HTR-8/SVneo (cell line): ENCODE measurements around the gene TRAPPC13.
"Not testable (repeated sequence)": the region's sequence is repeated elsewhere in the genome, so short reads cannot be mapped to it uniquely, and the experiment has no call there.

Experiments used
- DNase-seq: peaks from one replicate; pipeline ENCODE4 v3.0.0; 2011; ENCODE audit warnings: low spot score, mixed read lengths; ENCODE audit not compliant: insufficient read length
- FAIRE-seq: peaks from 2 replicates; lab custom pipeline; 2011; peaks lifted over from hg19 to GRCh38; lab: Jason Lieb, UNC

The TRAPPC13 gene

DNA sequence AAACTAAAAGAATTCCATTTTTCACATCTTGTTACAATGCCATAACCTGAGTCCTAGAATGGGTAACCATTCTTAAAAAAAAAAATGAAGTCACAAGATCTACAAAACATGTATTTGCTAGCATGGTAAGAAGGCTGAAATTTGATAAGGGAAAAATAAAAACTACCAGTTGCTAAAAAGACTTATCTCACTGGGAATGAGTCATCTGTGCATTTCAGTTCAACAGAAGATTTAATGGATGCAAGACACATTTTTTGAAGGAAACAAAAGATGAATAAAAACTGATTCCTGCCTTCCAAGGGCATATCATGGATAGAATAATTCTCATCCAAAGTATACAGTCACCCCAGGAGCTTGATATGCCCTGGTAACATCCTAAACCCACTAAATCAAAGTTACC lies 49.9 kb downstream of the TRAPPC13 start:
- FAIRE-seq (no peak), DNase-seq (no peak)

DNA sequence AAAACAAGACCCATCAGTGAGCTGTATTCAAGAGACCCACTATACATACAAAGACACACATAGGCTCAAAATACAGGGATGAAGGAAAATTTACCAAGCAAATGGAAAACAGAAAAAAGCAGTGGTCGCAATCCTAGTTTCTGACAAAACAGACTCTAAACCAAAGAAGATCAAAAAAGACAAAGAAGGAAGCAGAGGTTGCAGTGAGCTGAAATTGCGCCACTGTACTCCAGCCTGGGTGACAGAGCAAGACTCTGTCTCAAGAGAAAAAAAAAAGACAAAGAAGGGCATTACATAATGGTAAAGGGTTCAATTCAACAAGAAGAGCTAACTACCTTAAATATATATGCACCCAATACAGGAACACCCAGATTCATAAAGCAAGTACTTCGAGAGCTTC lies 51.2 kb downstream of the TRAPPC13 start:
- not testable (repeated sequence) for DNase-seq, FAIRE-seq

DNA sequence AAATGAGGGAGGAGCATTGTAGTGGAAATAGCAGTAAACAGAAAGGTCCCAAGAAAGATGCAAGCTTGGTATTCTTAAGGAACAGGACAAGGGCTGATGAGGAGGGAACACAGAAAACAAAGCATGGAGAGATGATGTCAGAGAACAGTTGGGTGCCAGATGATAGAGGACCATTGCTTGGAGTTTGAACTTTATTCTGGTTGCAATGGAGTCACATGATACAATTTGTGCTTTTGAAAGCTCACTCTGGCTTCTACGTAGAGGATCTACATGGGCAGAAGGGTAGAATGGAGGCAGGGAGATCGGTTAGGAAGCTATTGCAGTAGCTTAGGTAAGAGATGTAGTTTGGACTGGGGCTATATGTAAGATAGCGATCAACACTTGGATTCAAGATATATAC lies 57.3 kb downstream of the TRAPPC13 start:
- DNase-seq: no peak
- no peak for FAIRE-seq

DNA sequence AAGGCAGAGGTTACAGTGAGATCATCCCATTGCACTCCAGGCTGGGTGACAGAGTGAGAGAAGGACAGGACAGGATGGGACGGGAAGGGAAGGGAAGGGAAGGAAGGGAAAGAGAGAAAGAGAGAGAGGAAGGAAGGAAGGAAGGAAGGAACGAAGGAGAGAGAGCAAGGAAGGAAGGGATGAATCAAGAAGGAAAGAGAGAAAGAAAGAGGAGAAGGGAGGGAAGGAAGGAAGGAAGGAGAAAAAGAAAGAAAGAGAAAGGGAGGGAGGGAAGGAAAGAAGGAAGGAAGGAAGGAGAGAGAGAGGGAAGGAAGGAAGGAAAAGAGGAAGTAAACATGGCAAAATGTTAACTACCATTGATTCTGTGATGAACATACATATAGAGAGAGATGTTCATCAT lies 68.3 kb downstream of the TRAPPC13 start:
- FAIRE-seq: no peak
- DNase-seq: no peak

DNA sequence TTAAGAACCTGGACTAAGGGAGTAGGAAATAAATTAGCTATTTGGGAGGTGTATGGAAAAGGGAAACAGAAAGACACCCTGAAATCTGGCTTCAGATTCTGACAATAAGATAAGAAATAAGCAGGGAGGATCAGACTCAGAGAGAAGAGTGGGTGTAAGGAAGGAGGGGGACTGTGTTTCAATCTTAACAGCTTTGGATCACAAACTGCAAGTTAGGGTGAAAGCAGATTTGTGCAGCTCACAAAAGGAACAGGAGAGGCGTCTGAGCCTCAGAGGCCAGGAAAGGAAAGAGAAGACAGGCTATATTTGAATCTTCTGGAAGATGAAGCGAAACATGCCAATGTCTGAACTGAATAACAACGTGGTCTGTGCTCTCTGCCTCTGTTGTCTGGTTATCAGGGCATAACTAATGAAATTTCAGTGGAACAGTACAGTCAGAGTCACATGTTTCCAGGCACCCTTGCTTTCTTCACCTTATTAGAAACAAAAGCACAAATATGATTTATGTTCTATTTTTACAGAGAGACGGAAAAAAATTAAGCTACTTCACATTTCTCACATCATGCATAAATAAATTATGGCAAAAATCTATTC lies 70.4 kb downstream of the TRAPPC13 start:
- FAIRE-seq: no peak
- DNase-seq: no peak

DNA sequence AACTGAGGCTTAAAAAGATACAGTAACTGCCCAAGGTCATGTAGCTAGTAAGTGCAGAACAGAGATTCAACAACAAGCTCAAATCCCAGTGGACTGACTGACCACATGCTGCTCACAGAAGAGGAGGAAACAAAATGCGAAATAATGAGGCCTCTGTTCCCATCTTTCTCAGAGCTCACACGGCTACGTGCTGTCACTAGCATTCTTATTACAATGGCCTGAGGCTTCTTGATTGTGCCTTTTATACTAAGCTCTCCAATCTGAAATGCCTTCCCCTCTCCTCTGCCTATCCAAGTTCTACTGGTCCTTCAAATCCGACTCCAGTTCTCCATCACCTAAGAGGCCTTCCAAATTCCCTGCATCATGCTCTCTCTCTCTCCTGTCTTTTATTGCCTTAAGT lies 71.1 kb downstream of the TRAPPC13 start:
- no peak for FAIRE-seq

DNA sequence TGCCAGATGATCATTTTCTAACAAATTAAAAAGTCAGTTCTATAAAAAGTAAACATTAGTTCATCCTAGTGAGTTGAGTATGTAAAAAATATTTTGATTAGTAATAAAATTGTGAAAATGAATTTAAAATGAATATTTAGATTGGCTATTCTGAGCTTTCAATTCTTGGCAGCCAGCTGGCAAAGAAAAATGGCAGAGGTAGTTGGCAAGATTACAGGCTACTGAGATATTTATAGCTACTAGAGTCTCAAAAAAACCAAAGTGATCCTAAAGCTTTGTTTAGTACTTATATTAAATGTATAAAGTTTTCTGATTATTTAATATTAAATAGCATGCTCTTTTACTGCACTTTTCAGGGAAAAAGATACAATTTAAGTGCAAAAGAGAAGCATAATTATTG lies 72.1 kb downstream of the TRAPPC13 start:
- no peak for DNase-seq

More for the DNA sequence above, 71.1 kb downstream of the TRAPPC13 start:
- DNase-seq: no peak

DNA sequence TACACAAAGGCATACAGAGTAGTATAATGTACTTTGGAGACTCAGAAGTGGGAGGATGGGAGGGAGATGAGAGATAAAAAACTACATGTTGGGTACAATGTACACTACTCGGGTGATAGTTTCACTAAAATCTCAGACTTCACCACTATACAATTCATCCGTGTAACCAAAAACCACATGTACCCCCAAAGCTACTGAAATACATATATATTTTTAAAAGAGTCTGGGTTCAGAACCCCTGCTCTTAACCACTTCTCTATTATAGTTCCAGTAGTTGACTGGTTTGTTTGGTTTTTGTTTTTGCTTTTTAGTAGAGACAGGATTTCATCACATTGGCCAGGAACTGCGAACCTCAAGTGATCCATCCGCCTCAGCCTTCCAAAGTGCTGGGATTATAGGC lies 74.5 kb downstream of the TRAPPC13 start:
- FAIRE-seq (no peak), DNase-seq (no peak)

More for the DNA sequence above, 72.1 kb downstream of the TRAPPC13 start:
- no peak for FAIRE-seq

DNA sequence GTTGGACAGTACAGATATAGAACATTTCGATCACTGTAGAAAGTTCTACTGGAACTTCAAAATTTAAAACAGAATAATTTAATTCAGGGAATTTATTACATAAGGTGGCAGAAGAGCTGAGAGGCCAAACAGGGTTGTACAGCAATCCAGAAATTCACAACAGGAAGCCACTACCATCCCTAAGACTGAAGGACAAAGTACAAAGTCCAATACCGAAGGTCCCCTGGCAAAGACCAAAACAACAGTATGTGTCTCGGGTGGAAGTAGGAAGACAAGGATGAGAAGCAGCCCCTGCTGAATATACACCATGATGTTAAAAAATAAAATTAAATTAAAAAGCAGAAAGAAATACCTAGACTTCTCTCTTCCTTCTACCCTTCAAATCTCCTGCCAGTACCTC lies 77.2 kb downstream of the TRAPPC13 start:
- no peak for DNase-seq
- FAIRE-seq: no peak

DNA sequence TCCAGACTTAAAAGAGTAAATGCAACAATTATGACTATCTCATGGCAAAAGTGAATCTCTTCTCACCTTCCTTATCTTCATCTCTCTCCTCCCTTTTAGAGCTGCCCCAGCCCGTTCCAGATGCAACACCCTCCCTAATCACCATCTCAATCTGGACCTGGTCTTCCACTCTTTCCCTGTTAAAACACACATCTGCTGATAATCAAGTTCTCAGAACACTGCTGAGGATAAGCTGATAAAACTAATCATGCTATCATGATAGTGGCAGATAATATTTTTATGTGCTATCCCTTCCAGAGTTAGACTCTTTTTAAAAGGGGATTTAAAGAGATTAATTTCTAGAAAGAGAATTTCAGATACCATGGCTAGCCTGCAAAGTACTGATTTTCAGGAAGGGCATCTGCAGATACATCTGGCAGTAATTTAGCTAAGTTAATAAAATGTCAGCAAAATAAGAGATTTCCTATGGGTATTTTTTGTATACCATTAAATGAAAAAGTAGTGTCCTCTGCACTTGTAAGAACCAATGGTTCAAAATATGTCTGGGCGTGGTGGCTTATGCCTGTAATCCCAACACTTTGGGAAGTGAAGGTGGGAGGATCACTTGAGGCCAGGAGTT lies 79.9 kb downstream of the TRAPPC13 start:
- DNase-seq (no peak), FAIRE-seq (no peak)

DNA sequence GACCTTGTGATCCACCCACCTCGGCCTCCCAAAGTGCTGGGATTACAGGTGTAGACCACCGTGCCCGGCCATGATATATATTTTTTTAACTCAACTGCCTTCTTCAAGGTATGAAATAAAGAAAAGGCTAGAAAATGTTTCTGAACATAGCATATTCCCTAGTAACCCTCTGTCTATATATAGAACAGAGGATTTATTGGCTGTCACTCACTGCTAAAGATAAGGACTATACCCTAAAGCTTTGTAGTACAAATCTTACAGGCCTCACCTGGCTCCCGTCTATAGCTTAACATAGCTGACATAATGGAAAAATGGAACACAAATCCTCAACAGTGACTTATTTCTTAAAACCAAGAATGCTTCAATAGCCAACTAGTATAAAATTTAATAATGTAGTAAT lies 82.8 kb downstream of the TRAPPC13 start:
- DNase-seq: no peak
- no peak for FAIRE-seq

DNA sequence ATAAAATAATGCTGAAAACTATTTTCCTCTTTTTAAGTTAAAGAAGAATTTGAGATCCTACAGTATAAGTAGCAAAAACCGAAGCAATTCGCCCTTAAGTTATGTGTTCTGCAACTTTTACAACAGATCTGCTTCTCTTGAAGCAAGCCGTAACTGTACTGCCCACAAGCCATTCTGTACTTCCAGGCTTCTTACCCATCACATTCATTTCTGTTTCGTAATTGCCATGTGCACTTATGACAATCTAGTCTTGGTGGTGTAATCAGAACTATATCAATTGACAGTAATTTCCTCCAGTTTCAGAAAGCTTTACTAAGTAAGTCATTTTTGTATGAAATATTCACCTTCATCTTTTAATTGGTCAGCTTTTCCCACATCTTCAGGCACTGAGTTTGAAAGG lies 83.3 kb downstream of the TRAPPC13 start:
- FAIRE-seq (no peak), DNase-seq (no peak)
